GM12874 (cell line): ENCODE results near the gene DMAC1.

Experiments
- CTCF ChIP-seq: IDR thresholded peaks from 2 replicates; pipeline ENCODE4 v1.5.1; 2011; ENCODE audit warnings: low read depth, mild to moderate bottlenecking, control low read depth, low read length, moderate library complexity; ENCODE audit not compliant: insufficient read depth

The DMAC1 gene

DNA sequence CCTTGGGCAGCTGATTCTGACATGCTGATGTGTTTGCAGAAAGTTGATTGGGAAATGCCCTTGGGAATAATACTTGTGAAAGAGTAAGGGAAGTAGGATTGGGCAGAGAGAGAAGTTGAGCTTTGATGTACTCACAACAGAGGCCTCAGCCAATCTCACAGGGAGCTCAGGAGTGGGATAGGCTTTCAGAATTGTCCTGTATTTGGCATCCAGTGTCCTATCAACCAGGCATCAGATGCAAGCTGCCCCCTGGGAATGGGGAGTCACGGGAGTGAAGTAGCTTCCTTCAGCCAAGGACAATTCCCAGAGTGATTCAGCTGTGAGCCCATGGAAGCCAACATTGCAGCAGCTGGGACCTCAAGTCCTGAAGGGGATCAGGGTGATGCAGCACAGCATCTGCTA is 39.6 kb downstream of the DMAC1 start:
- TF ChIP-seq CTCF, result no peak

GRCh38 chr9:7756088-7756487 is 43.5 kb downstream of the DMAC1 start:
- TF ChIP-seq CTCF, result no peak

GRCh38 chr9:7752481-7752880 is 47.1 kb downstream of the DMAC1 start:
- no peak for TF ChIP-seq CTCF
